DOHH2 (cell line): Measurements from ENCODE around the gene VAV1.

Experiments used
- EZH2phosphoT487 ChIP-seq: fragments of 200-600 bp; sonication (generic); IDR thresholded peaks from 2 replicates; pipeline ENCODE4 v1.6.1; 2017; ENCODE audit warnings: borderline replicate concordance, mild to moderate bottlenecking, antibody characterized with exemption, low read length, moderate library complexity, mixed read lengths
- TF ChIP-seq, protein P1 (sequence below): fragments of 200-600 bp; sonication (generic); IDR thresholded peaks from one replicate; pipeline ENCODE4 v1.5.1; 2014; ENCODE audit warnings: antibody characterized with exemption, mild to moderate bottlenecking, low read depth, low read length; ENCODE audit not compliant: poor library complexity, severe bottlenecking

DNA sequence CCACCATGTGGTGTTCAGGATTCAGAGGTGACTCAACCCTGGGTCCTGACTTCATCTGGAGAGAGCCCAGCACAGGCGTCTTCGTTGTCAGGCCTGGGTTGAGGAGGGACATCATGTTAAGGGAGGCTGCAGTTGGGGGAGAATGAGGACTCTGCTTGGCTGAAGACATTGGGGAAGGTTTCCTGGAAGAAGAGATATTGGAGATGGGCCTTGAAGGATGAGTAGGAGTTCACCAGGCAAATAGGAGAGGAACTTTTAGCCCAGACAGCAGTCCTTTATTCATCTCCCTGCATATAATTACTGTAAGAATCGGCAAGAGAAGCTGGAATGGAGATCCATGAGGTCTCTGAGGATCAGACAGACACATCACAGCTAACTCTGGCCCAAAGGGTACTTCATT is 38.9 kb downstream of the VAV1 start:
- TF ChIP-seq, protein P1, sequence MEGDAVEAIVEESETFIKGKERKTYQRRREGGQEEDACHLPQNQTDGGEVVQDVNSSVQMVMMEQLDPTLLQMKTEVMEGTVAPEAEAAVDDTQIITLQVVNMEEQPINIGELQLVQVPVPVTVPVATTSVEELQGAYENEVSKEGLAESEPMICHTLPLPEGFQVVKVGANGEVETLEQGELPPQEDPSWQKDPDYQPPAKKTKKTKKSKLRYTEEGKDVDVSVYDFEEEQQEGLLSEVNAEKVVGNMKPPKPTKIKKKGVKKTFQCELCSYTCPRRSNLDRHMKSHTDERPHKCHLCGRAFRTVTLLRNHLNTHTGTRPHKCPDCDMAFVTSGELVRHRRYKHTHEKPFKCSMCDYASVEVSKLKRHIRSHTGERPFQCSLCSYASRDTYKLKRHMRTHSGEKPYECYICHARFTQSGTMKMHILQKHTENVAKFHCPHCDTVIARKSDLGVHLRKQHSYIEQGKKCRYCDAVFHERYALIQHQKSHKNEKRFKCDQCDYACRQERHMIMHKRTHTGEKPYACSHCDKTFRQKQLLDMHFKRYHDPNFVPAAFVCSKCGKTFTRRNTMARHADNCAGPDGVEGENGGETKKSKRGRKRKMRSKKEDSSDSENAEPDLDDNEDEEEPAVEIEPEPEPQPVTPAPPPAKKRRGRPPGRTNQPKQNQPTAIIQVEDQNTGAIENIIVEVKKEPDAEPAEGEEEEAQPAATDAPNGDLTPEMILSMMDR, result no peak
- TF ChIP-seq EZH2phosphoT487, result no peak
